Choroid plexus epithelial cell (primary cell): ENCODE results near the gene PRR5.
A peak's percentile ranks its signal among the peaks of the same experiment; 100 is the strongest.

Experiments used
- DNase-seq: peaks from one replicate; pipeline ENCODE4 v3.0.0-alpha.2; 2010; ENCODE audit warnings: low read depth
- H3K4me3 ChIP-seq: 2 replicates; pipeline ENCODE4 v1.5.1; 2011; ENCODE audit warnings: low read depth, mild to moderate bottlenecking, control low read depth, low read length, moderate library complexity
- CTCF ChIP-seq: conservative IDR thresholded peaks from 2 replicates; pipeline ENCODE4 v1.5.1; 2011; ENCODE audit warnings: low read depth, mild to moderate bottlenecking, control low read depth, inconsistent platforms, low read length, moderate library complexity

Gene PRR5

GRCh38 chr22:44724859-44725258, 22.9 kb downstream of the PRR5 start:
- H3K4me3 ChIP-seq: no peak overlapping the region
- no peak for TF ChIP-seq CTCF

GRCh38 chr22:44726439-44726838, 24.4 kb downstream of the PRR5 start:
- no peak for TF ChIP-seq CTCF
- H3K4me3 ChIP-seq: no peak overlapping the region

More at GRCh38 chr22:44724859-44725258, 22.9 kb downstream of the PRR5 start:
- DNase-seq: no peak

GRCh38 chr22:44727148-44727547, 25.1 kb downstream of the PRR5 start:
- DNase-seq: no peak
- H3K4me3 ChIP-seq: no peak overlapping the region
- no peak for TF ChIP-seq CTCF

More at GRCh38 chr22:44726439-44726838, 24.4 kb downstream of the PRR5 start:
- DNase-seq: no peak

- H3K4me3 ChIP-seq: no peak overlapping the region
- no peak for DNase-seq
- TF ChIP-seq CTCF: no peak
Observed at GRCh38 chr22:44727709-44728108, 25.7 kb downstream of the PRR5 start.

- TF ChIP-seq CTCF: no peak
- no peak for DNase-seq
- no peak overlapping the region for H3K4me3 ChIP-seq
Observed at GRCh38 chr22:44728761-44729324, 26.8 kb downstream of the PRR5 start.

- peak; percentile 65 for TF ChIP-seq CTCF
- DNase-seq: peak; percentile 79
- H3K4me3 ChIP-seq: peak overlapping the region; percentile 13
Observed at GRCh38 chr22:44729391-44730021, 27.5 kb downstream of the PRR5 start.

- TF ChIP-seq CTCF: no peak
- H3K4me3 ChIP-seq: peak overlapping the region; percentile 13
- peak; percentile 19 for DNase-seq
Observed at GRCh38 chr22:44730022-44730393, 28.0 kb downstream of the PRR5 start.
